Kidney epithelial cell (primary cell): ENCODE data around the gene LMNB1. TPM values are rescaled to one million over a fixed set of nuclear protein-coding genes. Genes with fewer than 3 reads are reported as not detected.

Source experiments
- DNase-seq: peaks from one replicate; pipeline ENCODE4 v3.0.0-alpha.2; 2010; ENCODE audit warnings: low read depth
- H3K27me3 ChIP-seq: 2 replicates; pipeline ENCODE4 v1.6.0; 2011; ENCODE audit warnings: low read length; ENCODE audit not compliant: control insufficient read depth, insufficient read depth
- H3K36me3 ChIP-seq: 2 replicates; pipeline ENCODE4 v1.5.1; 2011; ENCODE audit warnings: low read length; ENCODE audit not compliant: control insufficient read depth, insufficient read depth
- H3K4me3 ChIP-seq: 2 replicates; pipeline ENCODE4 v1.5.1; 2011; ENCODE audit warnings: low read depth, mild to moderate bottlenecking, control low read depth, low read length
- CTCF ChIP-seq: IDR thresholded peaks from 2 replicates; pipeline ENCODE4 v1.5.1; 2011; ENCODE audit warnings: mild to moderate bottlenecking, moderate library complexity, low read length, control low read depth, inconsistent platforms; ENCODE audit not compliant: insufficient read depth, poor library complexity, severe bottlenecking
- total RNA-seq: library from RNA; depleted of rRNA; stranded (reverse); fragments of >200 nt; gene quantifications from 2 replicates; pipeline ENCODE4 v1.2.3, GENCODE V29; 2015

LMNB1 gene
- total RNA-seq, 1 donor from 2014 or later, result 39.1 TPM

DNA sequence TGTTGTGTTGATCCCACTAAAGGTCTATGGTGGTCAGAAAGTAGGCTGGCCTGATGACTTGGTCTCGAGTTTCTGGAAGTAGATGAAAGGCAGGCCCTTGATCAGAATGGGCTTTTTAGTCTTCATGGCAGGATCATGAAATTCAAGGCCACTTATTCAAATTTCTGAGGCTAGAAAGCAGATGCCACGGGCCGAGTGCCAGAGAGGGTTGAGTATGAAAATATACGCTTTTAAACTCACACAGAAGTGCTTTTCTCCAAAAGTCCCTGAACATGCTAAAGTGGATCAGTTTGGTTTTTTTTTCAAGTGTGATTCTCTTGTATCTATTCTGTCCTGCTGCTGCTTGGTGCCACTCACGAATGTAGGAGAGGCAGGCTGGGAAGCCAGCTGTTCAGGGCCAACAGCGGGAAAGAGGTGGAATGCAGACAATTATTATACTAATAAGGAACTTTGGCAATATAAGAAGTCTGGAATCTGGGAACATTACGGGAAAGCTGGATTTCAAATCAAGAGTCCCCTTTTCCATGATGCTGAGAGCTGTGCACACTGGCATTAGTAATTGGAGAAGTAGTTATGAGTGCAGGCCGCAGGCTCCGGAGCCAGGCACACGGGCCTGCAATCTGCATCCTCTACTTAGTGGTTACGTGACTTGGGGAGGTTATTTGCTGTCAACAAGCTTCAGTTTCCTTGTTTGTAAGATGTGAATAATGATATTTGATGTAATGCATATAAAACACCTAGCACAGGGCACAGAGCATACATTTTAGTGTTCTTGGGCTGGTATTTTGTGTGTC is 95.8 kb downstream of the LMNB1 start:
- H3K36me3 ChIP-seq, result no peaks in the 10 kb centered on the region
- no peak for TF ChIP-seq CTCF
- no peak overlapping the region for H3K4me3 ChIP-seq
- no peak for DNase-seq
- no peaks in the 10 kb centered on the region for H3K27me3 ChIP-seq

GRCh38 chr5:126875303-126875785 is 98.4 kb downstream of the LMNB1 start:
- Histone ChIP-seq H3K36me3 (no peaks in the 10 kb centered on the region), H3K27me3 (no peaks in the 10 kb centered on the region), H3K4me3 (no peak overlapping the region)
- DNase-seq, result no peak
- no peak for TF ChIP-seq CTCF

DNA sequence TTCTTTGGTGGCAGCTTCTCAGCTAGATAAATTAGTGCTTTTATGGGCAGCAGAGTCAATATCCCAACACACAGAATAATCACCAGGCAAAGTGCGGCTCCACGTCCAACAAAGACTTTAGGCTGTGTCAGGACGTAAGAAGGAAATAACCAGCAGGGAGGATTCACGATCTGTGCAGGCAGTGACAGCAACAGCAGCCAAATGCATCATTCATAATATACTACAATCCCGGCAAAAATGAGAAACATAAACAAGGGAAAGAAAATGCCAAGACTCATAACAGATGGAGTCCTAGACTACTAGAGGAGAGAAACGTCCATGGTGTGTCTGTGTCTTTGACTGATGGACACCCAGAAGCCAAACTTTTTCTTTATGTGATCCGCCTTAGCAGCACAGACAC is 100.7 kb downstream of the LMNB1 start:
- no peak overlapping the region for H3K4me3 ChIP-seq
- H3K36me3 ChIP-seq, result no peaks in the 10 kb centered on the region
- DNase-seq, result no peak
- H3K27me3 ChIP-seq, result no peaks in the 10 kb centered on the region
- TF ChIP-seq CTCF, result no peak

- Histone ChIP-seq H3K4me3 (no peak overlapping the region), H3K36me3 (no peaks in the 10 kb centered on the region), H3K27me3 (no peaks in the 10 kb centered on the region)
- TF ChIP-seq CTCF, result no peak
- no peak for DNase-seq
Measured at GRCh38 chr5:126878085-126878484, 101.1 kb downstream of the LMNB1 start.

- Histone ChIP-seq H3K27me3 (no peaks in the 10 kb centered on the region), H3K4me3 (no peak overlapping the region), H3K36me3 (no peaks in the 10 kb centered on the region)
- DNase-seq, result no peak
- no peak for TF ChIP-seq CTCF
Measured at GRCh38 chr5:126878634-126879033, 101.7 kb downstream of the LMNB1 start.

DNA sequence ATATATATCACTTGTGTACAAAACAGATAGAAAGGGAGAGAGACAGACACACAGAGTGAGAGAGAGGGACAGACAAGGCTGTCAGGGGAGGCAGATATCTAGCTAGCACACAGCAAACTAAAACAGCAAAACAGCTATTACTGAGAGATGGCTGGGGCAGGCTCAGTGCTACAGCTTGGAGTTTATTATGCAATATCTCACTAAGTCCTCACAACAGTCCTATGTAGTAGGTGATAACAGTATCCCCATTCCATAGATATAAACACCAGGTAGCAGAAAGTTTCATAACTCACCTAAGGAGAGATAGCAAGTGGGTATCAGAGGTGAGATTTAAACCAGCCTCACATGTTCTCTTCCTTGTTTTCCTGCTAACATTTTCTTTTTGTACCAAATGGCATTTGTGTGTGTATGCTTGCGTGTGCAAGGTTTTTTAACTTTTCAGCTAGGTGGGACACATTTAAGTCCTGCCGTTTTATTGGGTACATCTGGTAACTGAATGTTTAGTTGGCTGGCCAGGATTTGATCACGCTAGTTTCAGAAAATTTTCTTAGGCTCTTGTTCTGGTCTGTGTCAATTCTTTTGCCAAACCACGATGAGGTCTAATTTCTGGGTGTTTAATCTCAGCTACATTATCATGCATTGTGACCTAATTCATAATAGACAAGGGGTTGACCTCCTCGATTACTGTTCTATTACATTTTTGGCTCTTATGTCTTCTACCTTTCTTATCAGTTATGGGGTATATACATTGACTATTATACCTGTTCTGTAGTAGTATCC is 105.1 kb downstream of the LMNB1 start:
- TF ChIP-seq CTCF, result no peak

More for the DNA sequence above, 105.1 kb downstream of the LMNB1 start:
- no peaks in the 10 kb centered on the region for H3K27me3 ChIP-seq
- H3K36me3 ChIP-seq, result no peaks in the 10 kb centered on the region
- no peak for DNase-seq
- no peak overlapping the region for H3K4me3 ChIP-seq
